ENCODE data around the gene STUB1. TPM values are rescaled to one million over a fixed set of nuclear protein-coding genes. Genes with fewer than 3 reads are reported as not detected.

STUB1 gene
- total and polyA plus RNA-seq, 2 of the 8 experiments (the other 6 are each of a cell fraction or from before 2014, with no cell fraction given), result 89.9 to 103 TPM

DNA sequence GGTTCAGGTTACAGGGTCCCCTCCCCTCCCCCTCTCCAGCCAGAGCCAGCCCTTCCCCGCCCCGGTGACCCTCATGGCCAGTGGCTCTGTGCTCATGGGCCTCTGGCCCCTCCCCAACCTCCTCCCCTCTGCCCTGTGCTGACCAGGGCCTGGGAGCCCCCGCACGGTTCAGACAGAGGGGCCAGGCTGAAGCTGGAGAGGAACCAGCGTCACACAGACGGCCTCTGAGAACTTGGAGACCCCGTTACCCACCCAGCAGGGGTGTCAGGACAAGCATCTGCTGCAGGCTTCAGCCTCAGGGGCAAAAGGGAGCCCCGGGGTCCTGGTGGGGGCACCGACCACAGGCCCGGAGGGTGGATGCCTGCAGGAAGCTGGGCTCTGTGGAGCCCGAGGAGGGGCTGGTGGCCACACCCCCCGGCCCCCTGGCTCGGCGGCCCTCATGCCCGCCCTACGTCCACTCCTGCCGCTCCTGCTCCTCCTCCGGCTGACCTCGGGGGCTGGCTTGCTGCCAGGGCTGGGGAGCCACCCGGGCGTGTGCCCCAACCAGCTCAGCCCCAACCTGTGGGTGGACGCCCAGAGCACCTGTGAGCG lies 49.3 kb upstream of the STUB1 start, which contains the start of gene WFIKKN1 (continued):
- no peak for TF ChIP-seq JUN (IDR thresholded peaks at IDR 0.05; ENCODE audit: low read depth, low read length)
